HG02852 (cell line): ENCODE results near the gene TEX38.
"Not testable (repeated sequence)": the region's sequence is repeated elsewhere in the genome, so short reads cannot be mapped to it uniquely, and the experiment has no call there.

Experiments
- ATAC-seq: cut with Tn5 transposase; IDR thresholded peaks from one replicate; pipeline ENCODE4 v1.9.1; 2021; ENCODE audit warnings: mild to moderate bottlenecking, moderate library complexity; ENCODE audit not compliant: unreplicated experiment

The TEX38 gene

DNA sequence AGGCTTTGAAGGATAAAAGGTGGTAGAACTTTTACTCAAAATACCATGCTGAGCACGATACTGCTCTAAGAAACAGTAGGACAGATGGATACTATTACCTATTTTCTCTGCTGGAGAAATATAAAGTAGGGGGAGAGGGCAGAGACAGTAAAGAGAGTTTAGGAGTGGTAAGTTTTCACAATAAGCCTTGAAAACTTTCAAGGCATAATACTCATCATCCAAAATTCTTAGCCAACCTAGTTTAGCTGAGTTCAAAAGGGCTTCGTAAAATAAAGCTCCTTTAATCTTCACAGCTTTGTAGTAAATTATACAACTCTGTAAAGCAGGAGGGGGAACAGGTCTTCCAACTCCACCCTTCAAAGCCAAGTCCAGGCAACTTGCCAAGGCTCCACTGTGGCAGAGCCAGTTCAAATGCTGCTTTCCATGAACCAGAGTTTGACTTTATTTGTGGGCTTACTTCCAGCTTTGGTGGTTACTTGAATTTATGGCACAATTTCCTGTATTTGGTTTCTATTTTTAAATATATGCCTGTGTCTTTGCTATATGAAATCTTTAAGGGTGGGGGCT, 15.5 kb downstream of the TEX38 start:
- ATAC-seq, result no peak

- no peak for ATAC-seq
Observed at GRCh38 chr1:46687921-46688509, 16.4 kb downstream of the TEX38 start.

DNA sequence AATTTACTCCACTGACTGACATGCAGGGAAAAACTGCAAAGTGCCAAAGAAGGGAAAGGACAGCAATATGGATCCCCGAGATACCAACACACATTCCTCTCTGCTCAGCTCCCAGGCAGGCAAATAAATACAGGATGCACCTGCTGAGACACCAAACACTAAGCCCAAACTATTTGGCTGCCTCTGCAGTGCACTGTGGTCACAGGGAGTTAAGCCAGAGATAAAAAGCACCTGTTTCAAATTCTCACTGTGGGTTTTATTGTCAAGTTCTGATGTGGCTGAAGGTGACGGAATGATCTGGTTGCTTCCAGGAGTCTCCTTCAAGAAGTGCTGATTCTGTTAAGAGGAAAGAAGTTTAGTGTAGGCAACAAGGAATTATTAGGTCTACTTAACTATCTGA, 17.7 kb downstream of the TEX38 start:
- no peak for ATAC-seq

GRCh38 chr1:46689897-46690296, 18.2 kb downstream of the TEX38 start:
- ATAC-seq, result no peak

- no peak for ATAC-seq
Observed at GRCh38 chr1:46690931-46691421, 19.3 kb downstream of the TEX38 start.

GRCh38 chr1:46691997-46692790, 20.5 kb downstream of the TEX38 start:
- no peak for ATAC-seq

DNA sequence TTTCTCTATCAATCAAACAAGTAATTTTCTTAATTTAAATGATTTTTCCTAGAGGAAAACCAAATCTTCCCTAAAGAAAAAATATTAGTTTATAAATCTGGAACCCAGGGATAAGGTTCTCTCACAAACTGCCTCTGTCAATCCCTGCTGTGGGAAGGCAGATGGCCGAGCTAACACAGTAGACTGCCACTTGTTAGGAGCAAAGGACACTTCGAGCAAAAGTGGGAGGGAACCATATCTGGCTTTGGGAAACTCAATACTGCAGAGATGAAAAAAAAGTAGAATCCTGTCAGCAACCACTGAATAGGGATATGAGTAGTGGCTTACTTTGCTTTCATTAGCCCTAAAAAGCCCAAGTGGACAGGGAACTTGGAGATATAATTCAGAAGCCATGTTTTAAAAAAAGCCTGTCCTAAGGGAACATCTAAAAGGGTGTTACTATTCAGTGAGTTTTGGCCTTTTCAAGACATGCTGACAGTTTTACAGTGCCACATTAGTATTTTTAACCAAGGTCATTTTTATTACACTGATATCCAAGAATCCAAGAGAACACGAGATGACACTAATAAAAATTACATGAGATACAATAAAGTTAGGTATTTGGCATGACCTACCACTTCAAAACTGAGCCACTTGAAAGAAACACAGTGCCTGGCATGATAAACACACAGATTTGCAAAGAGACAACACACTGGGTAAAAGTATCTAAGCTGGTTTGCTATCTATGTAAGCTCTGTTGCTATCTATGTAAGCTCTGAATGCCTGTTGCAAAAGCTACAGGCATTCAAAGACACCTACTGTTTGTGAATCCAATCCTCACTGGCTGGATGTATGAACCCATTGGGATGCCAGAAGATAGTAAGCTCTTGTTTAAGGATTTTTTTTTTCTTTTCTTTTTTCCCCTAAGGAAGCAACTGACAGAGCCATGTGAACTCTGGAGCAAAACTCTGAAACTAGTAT, 21.4 kb downstream of the TEX38 start:
- ATAC-seq, result no peak

DNA sequence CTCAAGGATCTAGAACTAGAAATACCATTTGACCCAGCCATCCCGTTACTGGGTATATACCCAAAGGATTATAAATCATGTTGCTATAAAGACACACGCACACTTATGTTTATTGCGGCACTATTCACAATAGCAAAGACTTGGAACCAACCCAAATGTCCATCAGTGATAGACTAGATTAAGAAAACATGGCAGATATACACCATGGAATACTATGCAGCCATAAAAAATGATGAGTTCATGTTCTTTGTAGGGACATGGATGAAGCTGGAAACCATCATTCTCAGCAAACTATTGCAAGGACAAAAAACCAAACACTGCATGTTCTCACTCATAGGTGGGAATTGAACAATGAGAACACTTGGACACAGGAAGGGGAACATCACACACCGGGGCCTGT, 23.0 kb downstream of the TEX38 start:
- not testable (repeated sequence) for ATAC-seq

DNA sequence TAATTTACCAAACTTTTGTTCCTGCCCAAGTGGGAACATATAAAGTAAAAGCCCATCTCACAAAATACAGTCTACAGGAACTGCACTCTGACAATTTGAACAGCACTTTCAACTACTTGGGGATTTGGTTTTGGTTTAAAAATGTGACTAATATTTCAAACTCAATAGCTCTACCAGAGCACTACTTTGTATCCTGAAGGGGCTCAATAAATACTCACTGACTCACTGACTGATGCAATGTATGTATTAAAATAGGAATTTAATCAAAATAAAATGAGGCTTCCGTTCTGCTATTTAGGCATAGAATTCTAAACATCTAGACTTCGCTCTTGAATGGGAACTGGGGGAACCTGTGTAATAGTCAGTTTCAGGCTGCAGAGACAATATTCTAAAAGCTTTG, 25.4 kb downstream of the TEX38 start:
- ATAC-seq, result no peak

DNA sequence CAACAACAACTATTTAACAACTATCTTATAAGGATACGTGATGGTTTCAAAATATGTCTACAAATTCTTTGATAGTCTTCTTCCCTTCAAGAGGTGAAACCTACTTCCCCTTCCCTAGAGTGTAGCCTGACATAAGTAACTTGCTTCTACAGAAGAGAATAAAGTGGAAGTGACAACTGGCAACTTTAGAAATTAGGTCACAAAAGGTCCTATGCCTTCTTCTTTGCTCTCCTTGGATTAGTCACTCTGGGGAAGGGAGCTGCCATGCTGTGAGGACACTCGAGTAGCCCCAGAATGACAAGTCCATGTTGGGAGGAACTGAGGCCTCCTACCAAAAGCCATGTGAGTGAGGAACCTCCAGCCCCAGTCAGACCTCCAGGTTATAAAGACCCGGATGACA, 28.0 kb downstream of the TEX38 start:
- no peak for ATAC-seq

DNA sequence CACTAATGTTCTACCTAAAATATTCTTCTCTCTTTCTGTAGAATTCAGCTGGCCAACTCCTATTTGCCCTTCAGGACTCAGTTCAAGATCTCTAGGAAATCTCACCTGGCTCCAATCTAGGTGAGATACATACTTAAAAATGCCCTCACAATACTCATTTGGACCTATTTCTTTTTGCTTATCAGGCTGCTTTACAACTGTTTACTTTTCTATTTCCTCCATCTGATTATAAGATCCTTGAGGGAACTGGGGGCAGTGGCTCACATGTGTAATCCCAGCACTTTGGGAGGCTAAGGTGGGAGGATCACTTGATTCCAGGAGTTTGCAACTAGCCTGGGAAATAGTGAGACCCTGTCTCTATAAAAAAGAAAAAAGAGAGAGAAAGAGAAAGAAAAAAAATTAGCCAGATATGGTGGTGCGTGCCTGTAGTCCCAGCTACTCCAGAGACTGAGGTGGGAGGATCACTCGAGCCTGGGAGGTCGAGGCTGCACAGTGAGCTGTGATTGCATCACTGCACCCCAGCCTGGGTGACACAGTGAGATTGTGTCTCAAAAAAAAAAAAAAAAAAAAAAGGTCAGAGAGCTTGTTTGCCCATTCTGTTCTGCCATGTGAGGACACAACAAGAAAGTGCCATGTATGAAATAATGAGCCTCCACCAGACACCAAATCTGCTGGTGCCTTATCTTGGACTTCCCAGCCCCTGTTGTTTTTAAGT, 32.4 kb downstream of the TEX38 start:
- no peak for ATAC-seq

DNA sequence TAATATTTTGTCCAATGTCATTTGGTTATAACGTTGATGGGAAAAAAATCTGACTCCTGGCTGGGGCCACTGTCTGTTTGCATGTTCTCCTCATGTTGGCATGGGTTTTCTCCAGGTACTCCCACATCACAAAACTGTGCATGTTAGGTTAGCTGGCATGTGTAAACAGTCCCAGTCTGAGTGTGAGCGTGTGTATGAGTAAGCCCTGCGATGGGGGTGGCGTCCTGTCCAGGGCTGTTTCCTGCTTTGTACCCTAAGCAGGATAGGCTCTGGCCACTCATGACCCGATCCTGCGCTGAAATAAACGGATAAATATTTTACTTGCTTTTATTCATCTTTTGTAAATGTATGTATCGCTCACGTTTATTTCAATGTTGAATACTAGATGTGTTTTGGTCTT, 33.8 kb downstream of the TEX38 start:
- no peak for ATAC-seq

GRCh38 chr1:46708121-46708520, 36.5 kb downstream of the TEX38 start:
- ATAC-seq, result no peak

GRCh38 chr1:46714976-46715375, 43.3 kb downstream of the TEX38 start:
- no peak for ATAC-seq

DNA sequence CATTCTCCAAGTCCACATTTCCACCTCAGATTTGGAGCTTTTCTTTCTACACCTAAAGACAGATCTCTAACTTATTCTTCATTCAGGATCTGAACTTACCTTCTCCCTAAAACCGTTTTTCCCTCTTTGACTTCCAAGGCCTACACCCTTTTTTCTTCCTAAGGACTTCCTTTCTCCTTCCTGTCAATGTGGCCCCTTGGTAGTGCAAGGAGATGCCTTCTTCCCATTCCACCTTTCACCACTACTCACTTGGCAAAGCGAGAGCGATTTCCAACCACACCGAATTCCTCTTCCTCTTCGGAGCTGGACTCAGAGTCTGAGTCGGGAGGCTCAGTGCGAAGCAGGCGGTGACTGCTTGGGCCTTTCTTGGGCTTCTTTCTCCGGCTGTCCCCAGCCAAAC, 46.0 kb downstream of the TEX38 start:
- ATAC-seq, result no peak

DNA sequence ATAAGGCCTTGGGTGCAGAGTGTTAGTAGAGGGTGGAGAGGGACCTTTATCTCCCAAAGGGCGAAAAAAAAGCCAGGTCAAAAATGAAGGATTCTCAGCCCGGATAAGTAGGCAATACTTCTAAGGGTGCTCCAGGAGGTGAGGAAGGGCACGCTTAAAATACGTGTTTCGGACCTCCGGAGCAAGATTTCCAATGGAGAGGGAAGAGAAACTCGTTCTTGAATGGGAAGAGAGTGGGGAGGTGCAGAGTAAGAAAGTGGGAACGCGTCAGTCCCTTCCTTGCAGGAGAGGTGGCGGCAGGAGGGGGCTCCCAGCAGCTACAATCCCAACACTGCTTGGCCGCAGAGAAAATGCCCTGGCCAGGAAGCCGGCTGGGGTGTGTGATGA, 46.7 kb downstream of the TEX38 start:
- ATAC-seq, result no peak

DNA sequence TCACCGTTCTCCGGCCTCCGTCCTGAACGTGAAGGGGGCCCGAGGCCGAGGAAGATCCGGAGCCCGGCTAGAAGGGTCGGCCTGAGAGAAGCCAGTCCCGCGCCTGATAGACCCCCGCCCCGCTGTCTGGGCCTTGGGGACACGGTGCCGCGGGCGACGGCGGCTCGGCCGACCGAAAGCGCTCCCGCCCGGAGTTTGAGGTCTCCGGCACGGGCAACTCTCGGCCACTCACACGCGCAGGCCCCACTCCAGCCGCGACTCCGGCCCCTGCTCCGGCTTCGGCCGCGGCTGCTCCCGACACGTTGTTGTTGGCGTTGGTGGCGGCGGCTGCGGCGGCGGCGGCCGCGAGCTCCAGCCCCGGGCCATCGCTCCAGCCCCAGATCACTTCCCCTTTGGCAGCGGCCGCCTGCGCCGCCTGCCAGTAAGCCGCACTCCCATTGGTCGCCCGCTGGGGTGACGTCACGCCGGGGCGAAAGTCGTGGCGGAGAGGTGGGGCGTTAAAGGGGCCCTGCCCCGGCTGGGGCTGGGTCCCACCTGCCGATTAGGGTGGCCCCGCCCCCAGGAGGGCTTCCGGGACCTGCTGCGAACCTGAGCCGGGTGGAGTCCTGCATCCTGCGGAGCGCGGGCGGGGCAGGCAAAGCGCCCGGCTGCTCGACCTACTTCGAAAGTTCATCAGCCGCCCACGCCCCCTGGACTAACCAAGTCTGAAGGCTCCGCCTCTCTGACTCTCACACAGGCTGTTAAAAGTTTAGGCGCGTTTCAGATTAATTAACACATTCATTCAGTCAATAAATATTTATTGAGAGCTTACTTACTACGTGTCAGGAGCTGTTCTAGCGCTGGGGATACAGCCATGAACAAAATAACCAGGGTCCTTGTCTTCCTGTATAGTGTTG, 47.3 kb downstream of the TEX38 start, which contains the start of gene EFCAB14:
TSS of gene EFCAB14 (minus strand) at position 388 of the 896 bp plus-strand sequence. CDS start 1,027 bp downstream, outside the sequence.
- peak; percentile 95 for ATAC-seq

DNA sequence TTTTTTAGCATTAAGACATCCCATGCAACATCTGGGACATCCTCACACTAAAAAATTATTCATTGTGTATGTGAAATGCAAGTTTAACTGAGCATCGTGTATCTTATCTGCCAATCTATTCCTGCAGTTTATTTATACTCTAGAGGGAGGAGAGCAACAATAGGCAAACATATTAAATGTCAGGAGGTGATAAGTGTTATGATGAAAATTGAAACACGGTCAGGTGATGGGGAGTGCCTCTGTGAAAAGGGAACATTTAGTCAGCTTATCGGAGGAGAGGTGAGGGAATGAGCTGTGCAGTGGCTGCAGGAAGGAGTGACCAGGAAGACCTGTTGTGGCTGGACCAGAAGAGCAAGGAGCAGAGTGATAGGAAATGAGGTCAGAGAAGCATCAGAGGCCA, 48.0 kb downstream of the TEX38 start:
- no peak for ATAC-seq

DNA sequence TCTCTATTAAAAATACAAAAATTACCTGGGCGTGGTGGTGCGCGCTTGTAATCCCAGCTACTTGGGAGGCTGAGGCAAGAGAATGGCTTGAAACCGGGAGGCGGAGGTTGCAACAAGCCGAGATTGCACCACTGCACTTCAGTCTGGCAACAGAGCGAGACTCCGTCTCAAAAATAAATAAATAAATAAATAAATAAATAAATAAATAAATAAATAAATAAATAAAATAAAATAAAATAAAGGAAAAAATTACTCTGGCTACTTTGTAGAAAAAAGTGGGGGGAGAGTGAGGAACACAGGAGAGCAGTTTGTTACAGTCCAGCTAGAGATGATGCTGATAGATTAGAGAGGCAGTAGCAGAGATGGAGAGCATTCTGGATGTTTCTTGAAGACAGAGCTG, 48.7 kb downstream of the TEX38 start:
- not testable (repeated sequence) for ATAC-seq
